GM06990 (cell line): ENCODE data around the gene NAGA.

Experiments used
- DNase-seq: peaks from one replicate; pipeline ENCODE4 v3.0.0-alpha.2; 2011; ENCODE audit not compliant: insufficient read length; ENCODE audit errors: extremely low read depth
- H3K27me3 ChIP-seq: replicated peaks from 2 replicates; pipeline ENCODE4 v1.6.0; 2011; ENCODE audit warnings: low read length; ENCODE audit not compliant: control insufficient read depth, insufficient read depth
- H3K36me3 ChIP-seq: 2 replicates; pipeline ENCODE4 v1.5.1; 2011; ENCODE audit warnings: low read length; ENCODE audit not compliant: control insufficient read depth, insufficient read depth
- H3K4me3 ChIP-seq: replicated peaks from 2 replicates; pipeline ENCODE4 v1.5.1; 2011; ENCODE audit warnings: low read depth, mild to moderate bottlenecking, control low read depth, low read length
- TF ChIP-seq, protein P1 (sequence below): IDR thresholded peaks from 2 replicates; pipeline ENCODE4 v1.5.1; 2011; ENCODE audit warnings: low read length, control low read depth, mild to moderate bottlenecking, inconsistent platforms; ENCODE audit not compliant: insufficient read depth, poor library complexity, severe bottlenecking

The NAGA gene

DNA sequence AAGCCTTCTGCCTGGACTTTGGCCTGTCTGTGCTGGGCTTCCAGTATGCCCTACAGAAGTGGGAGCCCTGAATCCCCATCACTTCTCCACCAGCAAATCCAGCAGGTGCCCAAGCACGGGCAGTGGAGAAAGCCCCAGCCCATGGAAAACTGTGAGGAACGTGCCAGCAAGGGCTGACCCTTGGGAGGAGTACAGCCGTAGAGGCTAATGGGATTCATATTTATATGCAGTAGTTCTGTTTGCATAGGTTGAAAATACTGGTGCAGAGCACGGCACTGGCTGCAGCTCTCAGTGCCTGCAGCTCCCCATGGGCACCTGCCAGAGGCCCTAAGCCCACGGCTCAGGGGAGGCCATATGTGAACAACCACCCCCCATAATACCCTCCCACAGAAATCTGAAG, 10.1 kb downstream of the NAGA start:
- Histone ChIP-seq H3K4me3 (no peak overlapping the region), H3K27me3 (no peaks in the 10 kb centered on the region), H3K36me3 (peaks cover 35% of the 10 kb centered on the region)
- DNase-seq = no peak
- TF ChIP-seq, protein P1, sequence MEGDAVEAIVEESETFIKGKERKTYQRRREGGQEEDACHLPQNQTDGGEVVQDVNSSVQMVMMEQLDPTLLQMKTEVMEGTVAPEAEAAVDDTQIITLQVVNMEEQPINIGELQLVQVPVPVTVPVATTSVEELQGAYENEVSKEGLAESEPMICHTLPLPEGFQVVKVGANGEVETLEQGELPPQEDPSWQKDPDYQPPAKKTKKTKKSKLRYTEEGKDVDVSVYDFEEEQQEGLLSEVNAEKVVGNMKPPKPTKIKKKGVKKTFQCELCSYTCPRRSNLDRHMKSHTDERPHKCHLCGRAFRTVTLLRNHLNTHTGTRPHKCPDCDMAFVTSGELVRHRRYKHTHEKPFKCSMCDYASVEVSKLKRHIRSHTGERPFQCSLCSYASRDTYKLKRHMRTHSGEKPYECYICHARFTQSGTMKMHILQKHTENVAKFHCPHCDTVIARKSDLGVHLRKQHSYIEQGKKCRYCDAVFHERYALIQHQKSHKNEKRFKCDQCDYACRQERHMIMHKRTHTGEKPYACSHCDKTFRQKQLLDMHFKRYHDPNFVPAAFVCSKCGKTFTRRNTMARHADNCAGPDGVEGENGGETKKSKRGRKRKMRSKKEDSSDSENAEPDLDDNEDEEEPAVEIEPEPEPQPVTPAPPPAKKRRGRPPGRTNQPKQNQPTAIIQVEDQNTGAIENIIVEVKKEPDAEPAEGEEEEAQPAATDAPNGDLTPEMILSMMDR = no peak

DNA sequence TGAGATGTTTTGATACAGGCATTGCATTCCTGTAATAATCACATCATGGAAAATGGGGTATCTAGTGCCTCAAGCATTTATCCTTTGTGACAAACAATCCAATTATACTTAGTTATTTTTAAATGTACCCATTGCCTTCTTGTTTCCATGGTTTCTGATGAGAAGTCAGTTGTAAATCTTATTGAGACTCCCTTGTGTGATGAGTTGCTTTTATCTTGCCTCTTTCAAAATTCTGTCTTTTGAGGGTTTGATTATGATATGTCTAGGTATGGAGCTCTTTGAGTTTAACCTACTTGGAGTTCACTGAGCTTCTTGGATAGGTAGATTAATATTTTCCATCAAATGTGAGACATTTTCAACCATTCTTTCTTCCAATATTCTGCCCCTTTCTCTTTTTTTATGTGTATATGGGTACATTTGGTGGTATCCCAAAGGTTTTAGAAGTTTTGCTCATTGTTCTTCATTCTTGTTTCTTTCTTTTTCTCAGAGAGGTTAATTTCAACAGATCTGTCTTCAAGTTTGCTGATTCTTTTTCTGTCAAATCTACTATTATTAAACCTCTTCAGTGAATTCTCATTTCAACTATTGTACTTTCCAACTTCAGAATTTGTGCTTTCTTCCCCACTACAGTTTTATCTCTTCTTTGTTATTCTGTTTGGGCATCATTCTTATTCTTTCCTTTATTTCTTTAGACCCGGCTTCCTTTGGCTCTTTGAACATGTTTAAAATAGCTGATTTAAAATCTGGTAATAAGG, 13.7 kb downstream of the NAGA start:
- Histone ChIP-seq H3K36me3 (peaks cover 24% of the 10 kb centered on the region), H3K4me3 (no peak overlapping the region), H3K27me3 (no peaks in the 10 kb centered on the region)
- TF ChIP-seq, protein P1 = no peak
- DNase-seq = no peak

- DNase-seq = no peak
- Histone ChIP-seq H3K4me3 (no peak overlapping the region), H3K27me3 (no peaks in the 10 kb centered on the region), H3K36me3 (no peaks in the 10 kb centered on the region)
- TF ChIP-seq, protein P1 = no peak
These were observed 17.8 kb downstream of the NAGA start for GRCh38 chr22:42052765-42053164.

- H3K27me3 ChIP-seq = no peaks in the 10 kb centered on the region
- TF ChIP-seq, protein P1 = no peak
- no peaks in the 10 kb centered on the region for H3K36me3 ChIP-seq
- H3K4me3 ChIP-seq = no peak overlapping the region
- DNase-seq = no peak
These were observed 19.9 kb downstream of the NAGA start for GRCh38 chr22:42050641-42051180.

DNA sequence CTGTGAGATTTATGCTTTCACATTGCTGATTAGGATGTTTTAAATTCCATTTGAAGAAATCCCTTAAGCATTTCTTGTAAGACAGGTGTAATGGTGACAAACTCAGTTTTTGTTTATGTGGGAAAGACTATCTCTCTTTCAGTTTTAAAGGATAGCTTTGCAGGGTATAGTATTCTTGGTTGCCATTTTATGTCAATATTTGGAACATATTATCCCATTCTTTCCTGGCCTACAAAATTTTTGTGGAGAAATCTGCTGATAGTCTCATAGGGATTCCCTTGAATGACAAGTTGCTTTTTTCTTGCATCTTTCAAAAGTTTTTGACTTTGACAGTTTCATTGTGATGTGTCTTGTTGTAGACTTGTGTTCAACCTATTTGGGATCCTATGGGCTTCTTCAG, 28.8 kb downstream of the NAGA start:
- no peaks in the 10 kb centered on the region for H3K27me3 ChIP-seq
- no peaks in the 10 kb centered on the region for H3K36me3 ChIP-seq
- no peak overlapping the region for H3K4me3 ChIP-seq
- TF ChIP-seq, protein P1 = no peak
- DNase-seq = no peak
